CD4-positive, alpha-beta T cell treated with Interleukin-4 for 4 hours (primary cell): Measurements from ENCODE around the gene UPB1.

Experiments
- DNase-seq: peaks from one replicate; pipeline ENCODE4 v3.0.0-alpha.2; 2020

UPB1 gene

GRCh38 chr22:24571266-24571665 lies 76.1 kb downstream of the UPB1 start:
- no peak for DNase-seq

- no peak for DNase-seq
These were observed 81.6 kb downstream of the UPB1 start for GRCh38 chr22:24576778-24577177.
